Activated CD8-positive, alpha-beta memory T cell treated with anti-CD3 and anti-CD28 coated beads for 48 hours (primary cell): ENCODE measurements around the gene MRPS22.
"Not testable (repeated sequence)": the region's sequence is repeated elsewhere in the genome, so short reads cannot be mapped to it uniquely, and the experiment has no call there.

ENCODE experiments used
- DNase-seq, 3 experiments: peaks; one replicate each; pipeline ENCODE4 v3.0.0-alpha.2; 2020; ENCODE audit warnings: low read depth in 2 of 3, low spot score in 2 of 3

Gene MRPS22

DNA sequence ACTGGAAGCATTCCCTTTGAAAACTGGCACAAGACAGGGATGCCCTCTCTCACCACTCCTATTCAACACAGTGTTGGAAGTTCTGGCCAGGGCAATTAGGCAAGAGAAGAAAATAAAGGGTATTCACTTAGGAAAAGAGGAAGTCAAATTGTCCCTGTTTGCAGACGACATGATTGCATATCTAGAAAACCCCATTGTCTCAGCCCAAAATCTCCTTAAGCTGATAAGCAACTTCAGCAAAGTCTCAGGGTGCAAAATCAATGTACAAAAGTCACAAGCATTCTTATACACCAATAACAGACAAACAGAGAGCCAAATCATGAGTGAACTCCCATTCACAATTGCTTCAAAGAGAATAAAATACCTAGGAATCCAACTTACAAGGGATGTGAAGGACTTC, 9.1 kb upstream of the MRPS22 start:
- not testable (repeated sequence) for DNase-seq

- no peak for DNase-seq
Observed at GRCh38 chr3:139338405-139338804, 5.4 kb upstream of the MRPS22 start.

GRCh38 chr3:139339219-139339906, 4.5 kb upstream of the MRPS22 start:
- DNase-seq: no peak

DNA sequence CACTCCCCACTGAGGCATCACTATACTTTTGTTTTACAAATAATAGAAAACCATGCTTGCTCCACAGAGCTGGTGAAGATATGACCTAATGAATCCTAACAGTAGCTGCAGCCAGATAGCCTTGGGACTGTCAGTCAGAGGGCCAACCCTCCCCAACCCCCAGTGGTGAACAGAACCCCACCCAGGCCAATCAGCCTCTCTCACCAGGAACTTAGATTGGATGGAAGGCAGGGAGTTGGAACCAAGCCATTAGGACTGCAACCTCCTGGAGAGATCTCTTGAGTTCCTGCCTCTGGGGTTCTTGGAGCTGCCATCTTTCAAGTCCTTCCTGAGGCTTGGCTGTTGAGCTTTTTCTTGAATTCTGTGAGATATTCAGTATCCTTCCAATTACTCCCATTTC, 3.0 kb upstream of the MRPS22 start:
- no peak for DNase-seq

DNA sequence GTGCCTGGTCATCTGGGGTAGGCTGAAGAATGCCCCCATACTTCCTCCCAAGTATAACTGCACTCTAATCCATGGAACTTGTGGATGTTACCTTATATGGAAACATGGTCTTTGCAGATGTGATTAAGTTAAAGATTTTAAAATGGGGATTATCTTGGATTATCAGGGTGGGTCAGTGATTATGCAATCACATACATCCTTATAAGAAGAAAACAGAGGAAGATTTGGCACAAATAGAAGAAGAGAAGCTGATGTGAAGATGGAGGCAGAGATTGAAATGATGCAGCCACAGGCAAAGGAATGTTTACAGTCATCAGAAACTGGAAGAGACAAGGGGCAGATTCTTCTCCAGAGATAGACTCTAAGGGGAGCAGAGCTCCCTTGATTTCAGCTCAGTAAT, 1.8 kb upstream of the MRPS22 start:
- DNase-seq: no peak

DNA sequence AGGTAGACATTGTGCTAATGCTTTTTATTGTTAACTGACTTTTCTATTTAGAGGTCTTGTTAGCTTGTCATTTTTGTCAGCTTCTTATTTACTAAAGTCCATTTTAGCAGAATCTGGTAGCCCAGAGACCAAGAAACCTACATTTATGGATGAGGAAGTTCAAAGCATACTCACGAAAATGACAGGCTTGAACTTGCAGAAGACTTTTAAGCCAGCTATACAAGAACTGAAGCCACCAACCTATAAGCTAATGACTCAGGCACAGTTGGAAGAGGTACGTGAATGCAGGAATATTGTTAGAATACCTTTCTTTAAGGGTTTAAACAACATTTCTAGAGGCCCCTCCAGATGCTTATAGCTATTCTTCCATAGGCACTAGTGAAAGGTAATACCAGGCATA, 3.0 kb downstream of the MRPS22 start:
- DNase-seq: no peak

DNA sequence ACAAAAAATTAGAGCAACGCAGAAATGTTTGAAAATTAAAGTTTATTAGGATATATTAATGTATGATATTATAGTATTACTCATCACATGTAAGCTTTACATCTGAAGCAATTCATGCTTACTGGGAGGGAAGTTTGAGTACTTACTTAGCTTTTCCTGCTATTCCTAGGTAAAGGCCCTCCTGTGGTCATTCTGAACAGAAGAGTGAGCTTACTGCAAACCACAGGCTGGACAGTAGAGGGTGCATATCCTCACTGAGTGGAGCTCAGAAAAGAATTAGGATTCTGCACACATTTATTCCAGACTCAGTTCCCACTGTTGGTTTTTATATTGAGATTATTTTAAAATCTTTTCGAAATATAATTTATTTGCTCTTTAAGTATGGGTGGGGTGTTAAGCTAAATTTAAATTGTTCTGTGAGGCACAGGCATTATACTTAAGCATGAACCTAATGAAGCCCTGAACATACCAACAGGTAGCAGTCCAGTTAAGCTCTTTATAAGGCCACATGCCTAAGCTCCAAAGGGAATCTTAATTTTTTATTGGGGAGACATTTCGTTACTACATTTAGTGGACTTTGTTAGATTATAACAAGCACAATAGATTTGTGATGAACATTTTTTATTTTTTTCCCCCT, 10.2 kb downstream of the MRPS22 start:
- no peak for DNase-seq

- DNase-seq: no peak
Observed at GRCh38 chr3:139354661-139355060, 10.8 kb downstream of the MRPS22 start.

GRCh38 chr3:139355476-139355875, 11.7 kb downstream of the MRPS22 start:
- DNase-seq: no peak

DNA sequence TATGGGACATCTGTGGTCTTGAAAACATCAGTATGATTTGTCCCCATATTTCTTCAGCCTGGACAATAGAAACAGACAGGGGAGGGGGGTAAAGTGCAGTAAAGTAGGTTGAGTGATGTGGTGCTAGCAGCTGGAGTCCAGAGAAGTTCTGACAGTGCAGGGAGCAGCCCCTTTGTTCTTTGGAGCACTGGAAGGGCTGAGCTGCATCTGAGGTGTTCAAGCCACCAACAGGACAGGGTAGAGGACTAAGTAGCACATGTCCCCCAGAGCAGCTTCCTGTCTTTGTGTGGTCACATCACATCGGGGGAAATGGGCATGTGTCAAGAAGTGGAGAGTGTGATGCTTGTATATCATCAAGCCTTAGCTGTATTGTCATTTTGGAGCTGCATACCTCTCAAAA, 12.1 kb downstream of the MRPS22 start:
- DNase-seq: no peak

DNA sequence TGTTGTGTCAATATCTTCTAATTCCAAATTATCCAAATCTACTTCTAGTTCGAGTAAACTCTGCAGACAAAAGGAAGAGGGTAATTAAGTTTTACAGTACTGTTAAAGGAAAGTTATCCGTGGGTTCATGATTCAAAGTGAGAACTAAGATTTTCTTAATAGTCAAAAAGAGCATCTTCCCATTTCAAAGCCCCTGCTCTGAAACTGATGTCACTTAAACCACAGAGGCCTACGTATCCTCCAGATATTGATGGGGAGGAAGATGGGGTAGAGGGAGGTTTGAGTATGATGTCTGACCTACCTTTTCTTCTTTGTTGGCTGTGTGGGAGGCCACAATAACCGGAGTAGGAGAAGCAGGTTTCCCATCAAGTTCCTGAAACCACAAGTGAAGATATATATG, 14.1 kb downstream of the MRPS22 start:
- DNase-seq: no peak

DNA sequence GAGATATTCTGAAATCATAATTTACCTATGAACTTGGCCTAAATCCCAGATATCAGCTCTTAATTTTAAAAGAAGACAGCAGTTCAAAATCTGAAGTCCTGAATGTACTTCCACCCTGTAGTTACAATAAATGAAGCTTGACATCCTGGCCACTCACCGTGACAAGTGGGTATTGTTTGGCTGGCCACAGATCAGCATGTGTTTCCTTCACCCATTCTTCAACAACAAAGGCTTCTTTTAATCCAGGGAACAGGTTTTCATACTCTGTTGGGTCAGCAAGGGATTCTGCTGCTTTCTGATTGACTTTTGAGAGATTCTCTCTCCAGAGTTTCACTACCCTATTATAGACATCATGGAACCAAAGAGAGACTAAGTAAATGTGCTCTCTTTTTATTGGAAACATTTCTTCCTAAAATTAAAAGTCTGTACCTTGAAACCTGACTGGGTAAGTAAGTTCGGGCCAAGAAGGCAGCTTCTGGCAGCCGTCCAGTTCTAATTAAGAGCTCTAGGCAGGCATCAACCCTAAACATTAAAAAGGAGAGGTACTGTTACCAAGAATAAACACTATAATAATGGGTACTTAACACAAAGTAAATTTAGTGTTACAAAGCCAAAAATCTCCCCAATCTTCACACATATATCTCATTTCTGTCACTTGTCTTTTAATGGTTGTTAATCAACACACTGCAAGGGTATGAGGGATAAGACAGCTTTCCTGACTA, 15.2 kb downstream of the MRPS22 start:
- DNase-seq: no peak

GRCh38 chr3:139361276-139361675, 17.5 kb downstream of the MRPS22 start:
- no peak for DNase-seq

- no peak for DNase-seq
Observed at GRCh38 chr3:139364549-139364948, 20.7 kb downstream of the MRPS22 start.

DNA sequence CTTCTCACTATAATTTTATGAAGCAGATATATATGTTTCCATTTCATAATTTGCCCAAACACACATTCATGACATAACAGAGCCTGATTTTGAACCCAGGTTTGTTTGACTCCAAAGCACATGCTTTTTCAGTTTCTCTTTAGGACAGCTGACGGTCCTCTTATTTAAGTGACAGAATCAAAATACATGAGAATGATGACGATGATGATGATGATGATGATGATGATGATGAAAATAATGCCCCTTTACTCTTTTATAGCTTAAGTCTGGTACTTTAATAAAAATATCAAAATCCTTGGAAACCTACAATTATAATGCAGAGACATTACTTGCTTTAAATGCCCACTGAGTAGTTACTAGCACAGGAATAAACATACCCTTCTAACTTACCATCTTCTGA, 30.3 kb downstream of the MRPS22 start:
- DNase-seq: no peak

GRCh38 chr3:139377378-139377777, 33.6 kb downstream of the MRPS22 start:
- DNase-seq: no peak

- no peak for DNase-seq
Observed at GRCh38 chr3:139378587-139379241, 34.9 kb downstream of the MRPS22 start.

DNA sequence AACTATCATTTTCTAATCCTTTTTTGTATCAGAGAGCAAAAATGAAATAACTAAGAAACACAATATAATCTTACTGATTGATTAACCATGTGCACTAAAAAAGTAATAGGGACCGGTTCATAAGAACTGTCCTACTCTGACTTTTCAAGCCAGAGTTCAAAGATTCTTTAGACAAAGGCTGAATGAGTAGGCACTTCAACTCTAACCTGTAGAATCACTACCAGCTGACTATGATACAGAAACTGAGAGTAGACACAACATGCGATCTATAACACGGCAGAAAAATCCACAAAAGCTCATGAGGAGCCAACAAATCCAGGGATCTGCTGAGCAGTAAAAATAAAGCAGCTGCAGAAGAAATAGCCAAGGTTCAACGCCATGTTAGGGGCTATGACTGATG, 36.8 kb downstream of the MRPS22 start:
- DNase-seq: no peak

GRCh38 chr3:139382291-139382690, 38.5 kb downstream of the MRPS22 start:
- DNase-seq: not testable (repeated sequence)

DNA sequence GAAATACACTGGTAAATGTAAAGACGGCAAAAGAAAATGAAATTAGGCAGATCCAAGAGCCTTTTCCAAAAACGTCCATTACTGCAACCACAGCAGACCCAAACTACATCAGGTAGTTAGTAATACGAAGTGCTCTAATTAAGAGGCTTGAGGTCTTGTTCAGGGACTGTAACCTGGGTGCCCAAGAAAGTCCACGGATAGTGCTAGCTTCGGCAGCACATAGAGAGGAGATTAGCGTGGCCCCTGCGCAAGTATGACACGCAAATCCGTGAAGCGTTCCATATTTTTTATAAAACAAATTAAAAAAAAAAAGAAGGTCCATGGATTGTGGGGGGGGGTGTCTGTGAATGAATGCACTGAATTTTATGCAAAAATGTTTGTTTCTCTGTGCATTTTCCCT, 44.3 kb downstream of the MRPS22 start:
- no peak for DNase-seq

DNA sequence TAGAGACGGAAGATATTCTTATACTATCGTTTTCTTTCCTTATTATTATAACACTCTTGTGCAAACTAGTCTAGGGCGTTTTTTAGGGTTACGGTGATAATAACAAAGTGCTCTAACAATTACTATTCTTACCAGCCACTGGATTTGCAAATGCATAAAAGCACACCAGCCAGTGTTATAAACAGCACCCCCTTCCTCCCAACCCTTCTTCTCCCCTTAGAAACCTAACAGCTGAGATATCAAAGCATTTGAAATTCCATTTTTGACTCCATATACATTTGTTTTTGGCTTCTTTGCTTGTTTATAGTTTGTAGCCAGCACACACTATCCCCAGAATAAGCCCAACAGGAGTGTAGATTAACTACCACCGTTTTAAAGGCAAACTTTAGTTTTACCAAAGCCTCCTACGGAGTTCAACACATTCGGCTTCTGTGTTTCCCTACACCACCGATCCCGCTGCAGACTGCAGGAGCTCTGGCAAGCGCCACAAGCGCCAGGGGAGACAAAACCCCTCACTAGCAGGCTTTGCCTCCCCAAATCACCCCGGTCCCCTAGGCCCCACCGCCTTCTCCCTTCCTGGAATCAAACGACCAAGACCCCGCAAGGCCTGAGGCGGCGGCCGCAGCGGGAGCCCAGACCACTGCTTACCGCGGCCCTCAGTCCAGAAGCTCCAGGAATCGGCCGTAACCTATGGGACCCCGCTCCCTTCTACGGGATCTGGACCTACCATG, 45.2 kb downstream of the MRPS22 start:
- DNase-seq: no peak
